GM21528 (cell line): ENCODE measurements around the gene ASB10.

Experiments
- ATAC-seq: cut with Tn5 transposase; IDR thresholded peaks from one replicate; pipeline ENCODE4 v1.9.1; 2021; ENCODE audit warnings: mild to moderate bottlenecking, moderate library complexity; ENCODE audit not compliant: unreplicated experiment, low FRiP score

ASB10 gene, protein sequence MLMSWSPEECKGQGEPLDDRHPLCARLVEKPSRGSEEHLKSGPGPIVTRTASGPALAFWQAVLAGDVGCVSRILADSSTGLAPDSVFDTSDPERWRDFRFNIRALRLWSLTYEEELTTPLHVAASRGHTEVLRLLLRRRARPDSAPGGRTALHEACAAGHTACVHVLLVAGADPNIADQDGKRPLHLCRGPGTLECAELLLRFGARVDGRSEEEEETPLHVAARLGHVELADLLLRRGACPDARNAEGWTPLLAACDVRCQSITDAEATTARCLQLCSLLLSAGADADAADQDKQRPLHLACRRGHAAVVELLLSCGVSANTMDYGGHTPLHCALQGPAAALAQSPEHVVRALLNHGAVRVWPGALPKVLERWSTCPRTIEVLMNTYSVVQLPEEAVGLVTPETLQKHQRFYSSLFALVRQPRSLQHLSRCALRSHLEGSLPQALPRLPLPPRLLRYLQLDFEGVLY

DNA sequence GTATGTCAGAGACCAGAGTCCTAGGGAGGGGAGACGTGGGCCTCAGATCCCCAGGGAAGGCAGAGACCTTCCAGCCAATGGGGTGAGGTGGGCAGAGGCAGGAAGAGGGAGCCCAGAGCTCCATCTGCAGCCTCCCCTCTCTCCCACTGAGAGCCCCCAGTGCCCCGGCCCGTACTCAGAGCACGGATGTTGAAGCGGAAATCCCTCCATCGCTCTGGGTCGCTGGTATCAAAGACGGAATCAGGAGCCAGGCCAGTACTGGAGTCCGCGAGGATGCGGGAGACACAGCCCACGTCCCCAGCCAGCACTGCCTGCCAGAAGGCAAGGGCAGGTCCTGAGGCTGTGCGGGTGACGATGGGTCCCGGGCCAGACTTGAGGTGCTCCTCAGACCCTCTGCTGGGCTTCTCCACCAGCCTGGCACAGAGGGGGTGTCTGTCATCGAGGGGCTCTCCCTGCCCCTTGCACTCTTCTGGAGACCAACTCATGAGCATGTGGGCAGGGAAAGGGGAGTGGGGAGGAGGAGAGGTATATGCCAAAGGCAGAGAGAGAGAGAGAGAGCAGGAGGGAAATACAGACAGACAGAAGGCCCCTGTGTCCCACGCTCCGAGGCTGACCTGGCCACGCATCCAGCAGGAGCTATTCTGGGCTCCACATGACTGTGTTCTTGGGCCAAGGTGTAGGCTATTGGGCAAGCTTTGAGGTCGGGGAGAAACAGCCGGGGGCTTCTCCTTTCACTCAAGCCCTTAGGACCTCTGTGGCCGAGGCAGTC is at the start of gene ASB10:
ASB10 (minus strand) TSS at position 611 of the 769 bp plus-strand sequence; CDS start at position 491, 120 bp downstream.
- ATAC-seq = no peak

DNA sequence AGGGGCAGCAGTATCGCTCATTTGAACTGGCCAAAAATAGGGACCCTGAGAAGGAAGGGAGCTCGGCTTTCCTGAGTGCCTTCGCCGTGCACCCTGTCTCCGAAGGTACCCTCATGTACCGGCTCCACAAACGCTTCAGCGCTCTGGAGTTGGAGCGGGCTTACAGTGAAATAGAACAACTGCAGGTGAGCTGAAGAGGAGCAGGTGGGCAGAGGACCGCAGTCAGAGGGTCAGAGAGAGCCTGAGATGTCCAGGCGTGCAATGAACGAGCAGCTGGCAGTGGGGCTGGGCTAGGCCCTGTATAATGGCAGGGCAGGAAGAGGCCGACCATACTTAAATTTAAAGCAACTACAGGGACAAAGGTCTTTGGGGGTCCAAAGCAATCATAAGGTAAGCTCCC is 49.4 kb upstream of the ASB10 start:
- ATAC-seq = no peak

DNA sequence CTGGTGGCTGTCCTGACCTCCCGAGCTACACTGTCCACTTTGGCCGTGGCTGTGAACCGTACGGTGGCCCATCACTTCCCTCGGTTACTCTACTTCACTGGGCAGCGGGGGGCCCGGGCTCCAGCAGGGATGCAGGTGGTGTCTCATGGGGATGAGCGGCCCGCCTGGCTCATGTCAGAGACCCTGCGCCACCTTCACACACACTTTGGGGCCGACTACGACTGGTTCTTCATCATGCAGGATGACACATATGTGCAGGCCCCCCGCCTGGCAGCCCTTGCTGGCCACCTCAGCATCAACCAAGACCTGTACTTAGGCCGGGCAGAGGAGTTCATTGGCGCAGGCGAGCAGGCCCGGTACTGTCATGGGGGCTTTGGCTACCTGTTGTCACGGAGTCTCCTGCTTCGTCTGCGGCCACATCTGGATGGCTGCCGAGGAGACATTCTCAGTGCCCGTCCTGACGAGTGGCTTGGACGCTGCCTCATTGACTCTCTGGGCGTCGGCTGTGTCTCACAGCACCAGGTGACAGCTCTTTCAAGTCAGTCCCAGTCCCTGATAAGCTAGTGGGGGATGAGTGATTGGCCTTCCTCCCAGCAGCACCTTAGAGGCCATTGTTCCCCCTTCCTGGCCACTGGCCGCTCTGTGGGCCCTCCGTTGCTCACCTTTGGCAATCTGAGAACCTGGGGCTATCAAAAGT is 48.2 kb upstream of the ASB10 start:
- ATAC-seq = no peak

DNA sequence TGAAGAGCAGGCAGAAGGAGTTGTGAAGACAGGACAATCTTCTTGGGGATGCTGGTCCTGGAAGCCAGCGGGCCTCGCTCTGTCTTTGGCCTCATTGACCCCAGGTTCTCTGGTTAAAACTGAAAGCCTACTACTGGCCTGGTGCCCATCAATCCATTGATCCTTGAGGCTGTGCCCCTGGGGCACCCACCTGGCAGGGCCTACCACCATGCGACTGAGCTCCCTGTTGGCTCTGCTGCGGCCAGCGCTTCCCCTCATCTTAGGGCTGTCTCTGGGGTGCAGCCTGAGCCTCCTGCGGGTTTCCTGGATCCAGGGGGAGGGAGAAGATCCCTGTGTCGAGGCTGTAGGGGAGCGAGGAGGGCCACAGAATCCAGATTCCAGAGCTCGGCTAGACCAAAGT is 46.8 kb upstream of the ASB10 start:
- no peak for ATAC-seq

DNA sequence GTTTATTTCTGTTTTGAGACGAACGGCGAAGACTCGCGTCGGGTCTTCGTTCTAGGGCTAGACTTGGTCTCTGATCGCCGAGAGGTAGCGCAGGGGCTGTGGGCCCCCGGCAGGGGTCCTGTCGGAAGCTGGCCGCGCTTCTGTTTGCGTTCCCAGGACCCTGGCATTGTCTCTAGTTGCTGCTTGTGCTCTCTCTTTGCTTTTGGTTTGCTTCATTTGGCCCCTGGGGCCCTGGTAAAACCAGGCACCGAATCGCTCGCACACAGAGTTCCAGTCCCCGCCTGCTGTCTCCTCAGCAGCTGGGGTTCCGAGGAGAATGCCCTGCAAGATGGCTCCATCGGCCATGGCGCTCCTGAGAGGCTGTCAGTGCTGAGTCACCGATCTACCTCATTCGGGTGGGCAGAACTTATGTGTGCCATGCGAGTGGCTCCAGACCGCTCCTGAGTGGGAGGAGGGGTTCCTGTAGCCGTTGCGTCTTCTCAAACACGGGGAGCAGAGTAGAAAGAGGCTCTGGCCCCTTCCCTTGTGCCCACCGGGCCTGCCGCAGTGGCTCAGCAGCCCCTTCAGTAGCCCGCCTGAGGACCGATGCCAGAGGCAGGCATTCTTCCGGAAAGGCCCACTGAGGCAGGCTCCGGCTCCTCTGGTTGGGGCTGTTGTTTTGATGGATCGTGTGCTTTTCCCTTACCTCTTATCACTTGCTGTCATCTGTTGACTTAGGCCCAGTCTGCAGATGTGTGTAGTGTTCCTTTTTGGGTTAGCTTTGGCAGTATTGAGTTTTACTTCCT is 46.1 kb upstream of the ASB10 start:
- no peak for ATAC-seq

DNA sequence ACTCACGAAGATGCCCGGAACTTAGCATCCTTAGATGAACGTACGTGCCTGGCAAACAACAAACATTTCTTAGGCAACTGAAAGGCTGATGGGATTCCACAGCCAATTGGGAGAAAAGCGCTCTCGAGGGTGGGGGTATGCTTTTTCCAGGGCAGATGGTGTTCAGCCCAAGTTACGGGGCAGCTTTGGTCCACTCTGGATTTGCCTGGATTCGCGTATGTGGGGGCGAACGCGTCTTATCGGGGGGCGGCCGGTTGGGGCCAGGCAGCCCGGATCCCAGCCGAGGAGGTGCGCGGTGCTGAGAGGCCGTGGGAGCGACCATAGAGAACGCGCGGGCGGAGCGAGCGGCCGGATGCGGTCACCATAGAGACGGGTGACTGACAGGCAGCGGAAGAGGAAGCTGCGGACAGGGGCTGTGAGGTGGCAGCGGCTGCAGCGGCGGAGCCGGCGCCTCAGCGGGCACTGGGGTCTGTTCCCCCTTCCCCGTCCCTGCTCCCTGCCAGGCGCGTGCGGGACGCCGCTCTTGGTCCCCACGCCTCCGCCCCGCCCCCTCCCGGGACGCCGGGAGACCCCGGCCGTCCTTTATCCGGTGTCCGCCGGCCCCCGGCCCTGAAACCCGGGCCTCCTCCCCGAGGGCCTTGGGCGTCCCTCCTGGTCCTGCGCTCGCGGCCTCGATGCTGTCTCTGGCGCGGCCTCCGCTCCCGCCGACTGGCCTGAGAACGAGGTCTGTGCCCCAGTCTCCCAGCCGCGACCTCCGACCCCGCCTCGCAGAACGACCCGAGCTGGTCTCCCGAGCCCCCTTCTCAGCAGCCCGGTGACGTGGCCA is 45.3 kb upstream of the ASB10 start, which contains the start of gene CHPF2:
CHPF2 (plus strand) TSS at position 393 of the 826 bp plus-strand sequence. CDS start 1,529 bp downstream, outside the sequence.
- ATAC-seq = peak; percentile 92

DNA sequence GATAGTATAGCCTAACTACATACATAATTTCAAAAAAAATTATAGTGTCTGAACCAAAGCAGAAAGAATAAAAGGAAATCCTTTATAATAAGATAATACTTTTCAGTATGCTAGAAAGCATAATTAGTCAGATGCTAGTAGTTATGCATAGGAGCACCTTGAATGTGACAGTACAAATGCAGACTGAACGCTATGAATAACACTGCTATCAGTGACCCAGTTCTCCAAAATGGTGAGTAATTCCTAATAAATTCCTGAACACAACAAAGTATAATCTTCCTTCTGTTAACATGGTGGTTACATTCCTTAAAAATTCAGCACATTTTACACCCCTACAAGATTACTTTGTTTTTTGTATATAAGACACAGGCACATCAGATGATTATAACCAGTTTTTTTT is 44.0 kb upstream of the ASB10 start:
- ATAC-seq = no peak

DNA sequence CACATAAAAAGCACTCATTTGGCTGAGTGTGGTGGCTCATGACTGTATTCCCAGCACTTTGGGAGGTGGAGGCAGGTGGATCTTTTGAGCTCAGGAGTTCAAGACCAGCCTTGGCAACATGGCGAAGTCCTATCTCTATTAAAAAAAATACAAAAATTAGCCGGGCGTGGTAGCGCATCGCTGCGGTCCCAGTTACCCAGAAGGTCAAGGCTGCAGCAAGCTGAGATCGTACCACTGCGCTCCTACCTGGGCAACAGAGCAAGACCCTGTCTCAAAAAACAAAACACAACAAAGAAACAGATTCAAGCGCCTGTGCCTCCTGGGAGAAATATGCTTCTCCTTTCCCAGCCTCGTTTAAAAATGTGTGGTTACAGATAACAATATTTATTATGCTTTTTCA is 42.2 kb upstream of the ASB10 start:
- ATAC-seq = no peak

DNA sequence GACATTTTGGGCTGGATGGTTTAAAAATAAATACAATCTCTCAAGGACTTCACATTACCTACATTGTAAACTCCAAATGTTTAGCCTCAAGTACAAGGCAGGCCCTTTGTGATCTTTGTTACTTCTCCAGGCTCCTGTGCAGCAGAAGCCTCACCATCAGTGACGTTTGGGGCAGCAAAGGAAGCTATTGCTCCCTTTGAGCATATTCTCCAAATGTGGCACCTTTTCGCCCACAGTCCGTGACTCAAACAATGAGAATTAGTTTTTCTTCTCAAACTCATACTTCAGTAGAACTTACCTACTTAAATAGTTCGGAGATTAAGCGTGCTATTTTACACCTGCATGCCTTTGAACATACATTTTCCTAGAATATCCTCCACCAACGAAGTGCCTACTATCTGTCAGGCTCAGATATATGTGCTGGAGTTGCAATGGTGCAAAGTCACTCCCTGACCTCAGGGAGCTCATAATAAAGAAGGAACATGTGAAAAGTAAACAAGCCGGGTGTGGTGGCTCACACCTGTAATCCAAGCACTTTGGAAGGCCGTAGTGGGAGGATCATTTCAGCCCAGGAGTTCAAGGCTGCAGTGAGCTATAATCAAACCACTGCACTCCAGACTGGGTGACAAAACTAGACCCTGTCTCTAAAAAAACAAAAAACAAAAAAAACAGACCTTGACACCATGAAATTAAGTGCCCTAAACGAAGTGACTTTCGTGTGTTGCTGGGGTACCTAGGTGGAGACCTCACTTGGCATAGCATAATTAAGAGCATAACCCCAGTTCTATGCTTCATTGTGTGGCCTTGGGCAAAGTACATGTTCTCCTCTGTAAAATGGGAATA is 41.2 kb upstream of the ASB10 start:
- ATAC-seq = no peak

DNA sequence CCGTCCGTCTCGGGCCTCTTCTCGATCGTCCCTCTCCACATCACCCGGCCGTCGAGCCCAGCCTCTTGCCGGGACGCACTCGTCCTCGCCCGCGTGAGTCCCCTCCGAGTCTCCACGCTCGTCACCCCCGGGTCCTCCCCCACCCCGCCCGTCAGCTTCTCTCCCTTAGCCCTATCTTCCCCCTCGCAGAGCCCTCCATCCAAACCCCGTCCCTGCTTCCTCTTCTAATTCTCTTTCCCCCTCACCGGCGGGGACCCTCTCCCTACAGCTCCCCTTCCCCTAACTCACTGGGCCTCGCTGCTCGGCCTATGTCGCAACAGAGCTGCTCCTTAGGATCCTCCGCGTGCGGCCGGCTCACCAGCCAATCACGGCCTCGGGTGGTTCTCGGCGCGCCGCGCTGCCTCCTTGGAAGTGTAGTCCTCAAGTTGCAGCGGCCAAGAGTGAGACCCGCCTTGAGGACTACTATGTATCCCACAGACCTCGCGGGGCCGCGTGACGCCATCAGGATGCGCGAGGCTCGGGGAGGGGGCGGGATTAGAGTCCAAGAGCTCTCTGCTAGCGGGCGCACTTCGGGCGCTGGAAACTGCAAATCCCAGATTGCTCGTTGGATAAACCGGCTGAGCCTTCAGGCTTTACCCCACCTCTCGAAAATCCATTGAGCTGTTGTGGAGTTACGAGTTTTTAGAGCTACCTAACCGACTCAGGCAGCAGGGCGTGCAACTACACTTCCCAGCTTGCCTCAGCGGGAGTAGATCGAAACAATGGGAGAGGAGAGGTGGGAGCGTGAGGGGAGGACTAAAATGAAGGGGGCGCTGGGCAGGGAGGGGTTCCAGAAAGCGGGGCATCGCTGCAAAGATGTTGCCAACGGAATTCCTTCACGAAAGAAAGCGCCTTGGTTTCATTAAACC is 40.1 kb upstream of the ASB10 start, which contains the start of gene ABCF2:
ABCF2 (minus strand) TSS at position 331 of the 908 bp plus-strand sequence. CDS start 747 bp downstream, outside the sequence.
- peak; percentile 98 for ATAC-seq

DNA sequence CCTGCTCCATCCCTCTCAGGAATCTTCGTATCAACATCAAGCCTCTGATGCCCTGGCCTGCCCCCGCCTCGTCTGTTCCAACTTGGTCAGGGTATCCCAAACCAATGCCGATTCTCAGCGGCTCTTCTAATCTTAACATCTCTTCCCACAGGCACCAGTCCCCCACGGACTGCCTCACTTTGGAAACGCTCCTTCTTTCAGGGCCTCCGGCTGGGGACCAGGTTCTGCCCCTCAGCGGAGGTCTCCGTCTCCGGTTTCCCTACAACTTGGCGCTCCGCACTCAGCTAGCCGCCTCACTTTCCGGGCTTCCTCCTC is 39.5 kb upstream of the ASB10 start:
- no peak for ATAC-seq

DNA sequence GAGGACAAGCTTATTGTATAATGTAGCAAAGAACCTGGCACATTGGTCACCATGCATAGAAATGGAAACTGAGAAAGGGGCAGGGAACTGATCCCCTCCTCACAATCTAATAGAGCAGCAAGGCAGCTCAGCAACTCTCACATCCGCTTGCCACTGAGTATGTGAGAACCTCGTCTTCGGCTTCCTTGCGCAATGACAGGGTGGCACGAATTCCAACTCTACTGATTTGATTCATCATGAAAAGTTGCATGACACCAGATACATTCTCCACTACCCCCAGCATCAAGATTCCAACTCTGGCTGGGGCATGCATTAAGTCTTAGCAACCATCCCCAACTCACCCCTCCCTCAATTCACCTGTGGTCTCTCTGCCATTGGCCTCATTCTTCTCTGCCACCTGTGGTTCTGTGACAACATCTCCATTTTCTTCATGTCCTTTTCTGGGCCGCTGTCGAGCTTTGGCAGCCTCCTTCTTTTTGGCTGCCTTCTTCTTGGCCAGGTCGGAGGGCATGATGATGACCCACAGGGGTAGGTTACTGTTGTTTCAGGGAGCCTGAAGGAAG is 39.0 kb upstream of the ASB10 start:
- ATAC-seq = no peak

DNA sequence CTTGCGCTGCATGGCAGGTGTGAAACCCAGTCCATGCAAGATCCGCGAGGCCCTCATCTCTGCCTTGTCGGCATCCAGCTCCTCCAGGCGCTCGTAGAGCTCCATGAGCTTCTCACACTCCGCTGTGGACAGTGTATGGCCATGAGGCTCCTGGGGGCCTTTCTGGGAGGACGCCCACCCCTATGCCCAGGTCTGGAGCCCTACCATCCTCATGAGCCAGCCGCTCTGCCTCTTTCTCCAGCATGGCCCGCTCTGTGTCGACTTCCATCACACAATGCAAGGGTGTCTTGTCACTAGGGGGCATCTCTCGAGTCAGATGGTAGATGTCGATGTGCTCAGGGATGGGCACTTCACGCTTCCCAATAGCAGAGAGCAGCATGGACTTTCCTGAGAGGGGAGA is 36.7 kb upstream of the ASB10 start:
- ATAC-seq = no peak

DNA sequence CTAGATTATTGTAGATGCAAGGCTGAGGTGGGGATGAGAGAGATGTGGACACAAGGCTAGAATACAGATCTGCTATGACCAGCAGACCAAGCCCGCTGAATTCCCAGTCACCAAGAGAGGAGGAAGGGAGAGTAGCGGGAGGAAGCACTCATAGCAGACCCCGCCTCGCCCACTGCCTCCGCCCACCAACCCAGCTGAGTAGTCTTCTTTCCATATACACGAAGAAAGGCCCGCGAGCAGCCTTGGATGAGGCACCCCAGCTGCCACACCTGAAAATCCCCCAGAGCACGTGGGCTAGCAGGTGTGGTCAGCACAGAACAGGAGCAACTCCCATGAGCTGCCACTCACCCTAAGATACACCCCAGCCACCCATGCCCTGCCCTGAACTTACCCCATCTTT is 31.1 kb upstream of the ASB10 start:
- ATAC-seq = no peak

DNA sequence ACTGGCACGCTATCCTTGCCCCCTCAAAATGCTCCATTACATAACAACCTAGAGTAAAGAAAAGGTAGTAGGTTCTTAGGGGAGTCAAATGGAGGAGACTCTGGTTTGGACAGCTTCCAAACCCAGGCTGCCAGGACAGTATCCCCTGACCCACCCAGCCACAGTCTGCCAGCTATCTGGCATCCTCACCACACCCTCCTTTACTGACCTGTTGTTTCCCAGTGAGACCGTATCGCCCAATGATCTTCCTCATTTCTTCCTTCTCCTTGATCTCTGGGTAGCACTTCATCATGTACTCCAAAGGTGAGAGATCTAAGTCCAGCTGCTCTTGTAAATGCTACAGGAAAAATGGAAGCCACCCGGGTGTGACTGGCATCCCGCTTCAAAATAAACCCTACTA is 28.3 kb upstream of the ASB10 start:
- no peak for ATAC-seq

DNA sequence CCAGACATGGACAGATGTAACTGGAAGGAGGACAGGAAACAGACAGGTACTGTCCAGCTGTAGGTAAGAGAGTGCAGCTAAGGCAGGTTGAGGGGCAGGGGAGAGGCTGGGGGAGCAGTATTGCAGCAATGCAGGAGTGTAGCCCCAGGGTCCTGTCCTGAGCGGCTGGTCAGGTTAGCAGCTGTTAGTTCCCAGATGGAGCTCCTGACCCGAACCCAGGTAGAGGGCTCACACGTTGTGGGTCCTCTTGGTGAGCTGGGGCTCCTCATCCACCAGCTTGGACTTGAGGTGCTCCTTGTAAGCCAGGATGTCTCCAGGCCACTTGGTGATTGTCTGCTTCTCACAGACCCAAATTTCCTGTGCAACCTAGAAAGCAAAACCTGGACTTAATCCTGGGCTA is 26.8 kb upstream of the ASB10 start:
- no peak for ATAC-seq

DNA sequence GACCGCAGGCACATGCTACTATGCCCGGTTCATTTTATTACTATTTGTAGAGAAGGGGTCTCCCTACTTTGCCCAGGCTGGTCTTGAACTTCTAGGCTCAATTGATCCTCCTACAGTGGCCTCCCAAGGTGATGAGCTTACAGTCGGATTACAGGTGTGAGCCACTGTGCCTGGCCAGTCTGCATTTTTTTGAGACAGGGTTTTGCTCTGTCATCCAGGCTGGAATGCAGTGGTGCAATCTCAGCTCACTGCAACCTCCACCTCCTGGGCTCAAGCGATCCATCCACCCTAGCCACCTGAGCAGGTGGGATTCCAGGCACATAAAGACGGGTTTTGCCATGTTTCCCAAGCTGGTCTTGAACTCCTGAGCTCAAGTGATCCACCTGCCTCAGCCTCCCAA is 25.6 kb upstream of the ASB10 start:
- ATAC-seq = no peak
